ENCODE measurements around the gene MTA2.

GRCh38 chr11:62572431-62572830 lies 29.2 kb downstream of the MTA2 start:
- TF ChIP-seq EZH2 (IDR thresholded peaks at IDR 0.05; ENCODE audit: borderline replicate concordance, low read depth, low read length, poor library complexity, severe bottlenecking) (no peak), CTCF (conservative IDR thresholded peaks at IDR 0.05; ENCODE audit: low read depth, low read length) (no peak)

All from A673 (cell line).